Neural cell (in vitro differentiated cells): ENCODE measurements around the gene GRAP2. TPM values are rescaled to one million over a fixed set of nuclear protein-coding genes. Genes with fewer than 3 reads are reported as not detected.

Source experiments
- H2AFZ ChIP-seq: fragments of 200-600, 300-800 bp; sonication (generic), shearing (Covaris generic); 2 replicates; pipeline ENCODE4 v1.6.0; 2014; ENCODE audit warnings: low read depth, mild to moderate bottlenecking, antibody characterized with exemption, low read length, moderate library complexity
- H3F3A ChIP-seq: fragments of 200-600 bp; shearing (Covaris generic); 2 replicates; pipeline ENCODE4 v1.6.1; 2016; ENCODE audit warnings: mild to moderate bottlenecking, moderate library complexity, mixed read lengths, antibody characterized with exemption, low read length; ENCODE audit not compliant: insufficient read depth, poor library complexity, severe bottlenecking
- H3K27ac ChIP-seq: fragments of 200-600, 300-800 bp; sonication (generic), shearing (Covaris generic); 2 replicates; pipeline ENCODE4 v1.5.1; 2014; ENCODE audit warnings: mild to moderate bottlenecking, low read length, moderate library complexity
- H3K27me3 ChIP-seq: fragments of 300-800, 200-600 bp; sonication (generic), shearing (Covaris generic); 2 replicates; pipeline ENCODE4 v1.6.0; 2014; ENCODE audit warnings: mild to moderate bottlenecking, low read depth, low read length, moderate library complexity; ENCODE audit not compliant: insufficient read depth
- H3K36me3 ChIP-seq: fragments of 300-800, 200-600 bp; sonication (generic), shearing (Covaris generic); 2 replicates; pipeline ENCODE4 v1.5.1; 2014; ENCODE audit warnings: mild to moderate bottlenecking, antibody characterized with exemption, low read length, moderate library complexity; ENCODE audit not compliant: insufficient read depth
- H3K4me2 ChIP-seq: fragments of 300-800, 200-600 bp; sonication (generic), shearing (Covaris generic); 2 replicates; pipeline ENCODE4 v1.6.0; 2014; ENCODE audit warnings: mild to moderate bottlenecking, low read length
- H3K4me3 ChIP-seq: fragments of 300-800, 200-600 bp; sonication (generic), shearing (Covaris generic); 2 replicates; pipeline ENCODE4 v1.5.1; 2014; ENCODE audit warnings: mild to moderate bottlenecking, low read length, moderate library complexity
- H3K79me2 ChIP-seq: fragments of 200-600 bp; shearing (Covaris generic); replicated peaks from 2 replicates; pipeline ENCODE4 v1.6.0; 2014; ENCODE audit warnings: mild to moderate bottlenecking, low read length, moderate library complexity; ENCODE audit not compliant: insufficient read depth
- H3K9ac ChIP-seq: fragments of 300-800, 200-600 bp; sonication (generic), shearing (Covaris generic); 2 replicates; pipeline ENCODE4 v1.6.1; 2016; ENCODE audit warnings: mild to moderate bottlenecking, low read length, mixed read lengths
- H3K9me2 ChIP-seq: fragments of 200-600 bp; shearing (Covaris generic); 2 replicates; pipeline ENCODE4 v1.6.1; 2016; ENCODE audit warnings: mild to moderate bottlenecking, low read length, mixed read lengths; ENCODE audit not compliant: insufficient read depth
- H3K9me3 ChIP-seq: fragments of 200-600, 300-800 bp; sonication (generic), shearing (Covaris generic); 2 replicates; pipeline ENCODE4 v1.6.1; 2016; ENCODE audit warnings: mild to moderate bottlenecking, mixed run types, low read length, moderate library complexity, mixed read lengths
- H4K20me1 ChIP-seq: fragments of 200-600 bp; shearing (Covaris generic); 2 replicates; pipeline ENCODE4 v1.6.1; 2016; ENCODE audit warnings: mild to moderate bottlenecking, mixed run types; ENCODE audit not compliant: insufficient read depth
- CTCF ChIP-seq: fragments of 450-650 bp; IDR thresholded peaks from 2 replicates; pipeline ENCODE4 v1.5.1; 2014; ENCODE audit warnings: antibody characterized with exemption, mild to moderate bottlenecking, moderate library complexity; ENCODE audit not compliant: poor library complexity, severe bottlenecking
- EP300 ChIP-seq: fragments of 450-650 bp; conservative IDR thresholded peaks from 2 replicates; pipeline ENCODE4 v1.6.1; 2014; ENCODE audit warnings: antibody characterized with exemption, mild to moderate bottlenecking, moderate library complexity; ENCODE audit not compliant: poor library complexity, severe bottlenecking
- EZH2 ChIP-seq: fragments of 200-600, 300-800 bp; shearing (Covaris generic), sonication (generic); IDR thresholded peaks from 2 replicates; pipeline ENCODE4 v1.6.1; 2014; ENCODE audit warnings: antibody characterized with exemption, low read length, borderline replicate concordance, mild to moderate bottlenecking; ENCODE audit not compliant: insufficient read depth, poor library complexity, severe bottlenecking
- MXI1 ChIP-seq: fragments of 450-650 bp; conservative IDR thresholded peaks from 2 replicates; pipeline ENCODE4 v1.6.1; 2014; ENCODE audit warnings: antibody characterized with exemption, mild to moderate bottlenecking; ENCODE audit not compliant: poor library complexity, severe bottlenecking
- POLR2AphosphoS5 ChIP-seq: IDR thresholded peaks from 2 replicates; pipeline ENCODE4 v1.6.1; 2012
- RAD21 ChIP-seq: fragments of 450-650 bp; conservative IDR thresholded peaks from 2 replicates; pipeline ENCODE4 v1.6.1; 2014; ENCODE audit warnings: antibody characterized with exemption, mild to moderate bottlenecking, moderate library complexity
- REST ChIP-seq: IDR thresholded peaks from 2 replicates; pipeline ENCODE4 v1.6.1; 2012; ENCODE audit warnings: borderline replicate concordance
- SMC3 ChIP-seq: fragments of 450-650 bp; conservative IDR thresholded peaks from 2 replicates; pipeline ENCODE4 v1.6.1; 2014; ENCODE audit warnings: antibody characterized with exemption, mild to moderate bottlenecking, moderate library complexity; ENCODE audit not compliant: poor library complexity
- TAF1 ChIP-seq: IDR thresholded peaks from 2 replicates; pipeline ENCODE4 v1.6.1; 2012; ENCODE audit warnings: low read depth
- polyA plus RNA-seq: library from polyadenylated mRNA; depleted of rRNA; stranded (reverse); fragments of >200 nt; gene quantifications from 2 replicates; pipeline ENCODE4 v1.2.3, GENCODE V29; 2014

The GRAP2 gene
- polyA plus RNA-seq, 1 donor from 2014 or later = 0.30 TPM

- no peak overlapping the region for H2AFZ ChIP-seq
- H3K79me2 ChIP-seq = no peaks in the 10 kb centered on the region
- no peaks in the 10 kb centered on the region for H3F3A ChIP-seq
- H4K20me1 ChIP-seq = no peaks in the 10 kb centered on the region
- H3K9me3 ChIP-seq = no peaks in the 10 kb centered on the region
- H3K27ac ChIP-seq = no peak overlapping the region
- no peaks in the 10 kb centered on the region for H3K27me3 ChIP-seq
- no peaks in the 10 kb centered on the region for H3K9me2 ChIP-seq
- no peaks in the 10 kb centered on the region for H3K36me3 ChIP-seq
- H3K4me3 ChIP-seq = no peak overlapping the region
- H3K4me2 ChIP-seq = no peak overlapping the region
- TF ChIP-seq RAD21 (no peak), REST (no peak), SMC3 (no peak), EZH2 (no peak), POLR2AphosphoS5 (no peak), MXI1 (no peak)
- H3K9ac ChIP-seq = no peak overlapping the region
These were observed 66.4 kb downstream of the GRAP2 start for GRCh38 chr22:39967103-39967829.

- H3K27ac ChIP-seq = no peak overlapping the region
- no peaks in the 10 kb centered on the region for H4K20me1 ChIP-seq
- no peaks in the 10 kb centered on the region for H3K9me3 ChIP-seq
- H3K9ac ChIP-seq = no peak overlapping the region
- H3K79me2 ChIP-seq = no peaks in the 10 kb centered on the region
- no peaks in the 10 kb centered on the region for H3K36me3 ChIP-seq
- no peak overlapping the region for H2AFZ ChIP-seq
- H3F3A ChIP-seq = no peaks in the 10 kb centered on the region
- no peaks in the 10 kb centered on the region for H3K9me2 ChIP-seq
- no peak overlapping the region for H3K4me3 ChIP-seq
- no peaks in the 10 kb centered on the region for H3K27me3 ChIP-seq
- no peak for TF ChIP-seq SMC3
- no peak for TF ChIP-seq CTCF
- no peak for TF ChIP-seq REST
- TF ChIP-seq TAF1 = no peak
- TF ChIP-seq EP300 = no peak
- TF ChIP-seq POLR2AphosphoS5 = no peak
- no peak for TF ChIP-seq RAD21
- TF ChIP-seq EZH2 = no peak
- no peak for TF ChIP-seq MXI1
- no peak overlapping the region for H3K4me2 ChIP-seq
These were observed 67.4 kb downstream of the GRAP2 start for GRCh38 chr22:39967996-39968972.
